Tibial nerve (tissue), 3 donors: Measurements from ENCODE around the gene ADSS1.

ENCODE experiments used
- CTCF ChIP-seq, 5 experiments: fragments of 200-600 bp in 3 of 5; fragments of 450-650 bp in 2 of 5; sonication (generic) in 3 of 5; IDR thresholded peaks; one replicate each; pipeline ENCODE4 v1.5.1; 2016 to 2019; ENCODE audit warnings: antibody characterized with exemption in 5 of 5, mild to moderate bottlenecking in 3 of 5, moderate library complexity in 2 of 5
- POLR2A ChIP-seq, 2 donors: fragments of 450-650 bp; IDR thresholded peaks; one replicate each; pipeline ENCODE4 v1.6.1; 2017; ENCODE audit warnings: antibody characterized with exemption in 2 of 2, mild to moderate bottlenecking in 2 of 2, moderate library complexity in 2 of 2

DNA sequence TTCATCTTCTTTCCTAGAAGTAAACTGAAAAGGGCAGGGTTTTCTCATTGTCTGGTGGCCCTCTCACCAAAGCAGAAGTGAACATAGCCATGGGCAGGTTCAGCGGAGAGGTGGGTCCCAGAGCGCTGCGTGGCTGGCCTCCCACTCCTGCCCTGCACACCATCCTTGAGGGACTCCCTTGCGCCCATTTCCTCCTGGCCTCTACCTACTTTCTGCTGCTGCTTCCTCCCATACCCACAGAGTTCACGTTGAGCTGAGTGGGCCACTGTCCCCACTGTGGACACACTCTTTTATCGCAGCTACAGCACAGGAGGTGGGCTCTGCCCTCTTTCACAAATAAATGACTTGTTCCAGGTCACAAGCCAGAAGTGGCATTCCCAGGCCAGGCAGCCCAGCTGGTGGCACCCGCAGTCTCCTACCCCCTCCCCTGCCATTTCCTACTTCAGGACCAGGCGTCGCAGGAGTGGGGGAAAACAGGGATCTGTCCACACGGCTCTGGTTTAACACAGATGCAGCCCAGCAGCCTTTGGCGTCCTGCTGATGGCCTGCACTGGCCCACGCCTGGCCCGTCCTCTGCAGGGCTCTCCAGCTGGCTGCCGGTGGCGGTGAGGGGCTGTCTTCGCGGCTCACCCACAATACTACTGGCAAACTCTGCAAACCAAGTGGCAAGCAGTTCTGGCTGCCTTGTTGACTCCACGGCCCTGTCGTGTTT is 33.8 kb downstream of the ADSS1 start:
- TF ChIP-seq CTCF (IDR thresholded peaks at IDR 0.05): no peak
- no peak for TF ChIP-seq POLR2A (IDR thresholded peaks at IDR 0.05)
